ENCODE data around the gene CD38.

CD38 gene

DNA sequence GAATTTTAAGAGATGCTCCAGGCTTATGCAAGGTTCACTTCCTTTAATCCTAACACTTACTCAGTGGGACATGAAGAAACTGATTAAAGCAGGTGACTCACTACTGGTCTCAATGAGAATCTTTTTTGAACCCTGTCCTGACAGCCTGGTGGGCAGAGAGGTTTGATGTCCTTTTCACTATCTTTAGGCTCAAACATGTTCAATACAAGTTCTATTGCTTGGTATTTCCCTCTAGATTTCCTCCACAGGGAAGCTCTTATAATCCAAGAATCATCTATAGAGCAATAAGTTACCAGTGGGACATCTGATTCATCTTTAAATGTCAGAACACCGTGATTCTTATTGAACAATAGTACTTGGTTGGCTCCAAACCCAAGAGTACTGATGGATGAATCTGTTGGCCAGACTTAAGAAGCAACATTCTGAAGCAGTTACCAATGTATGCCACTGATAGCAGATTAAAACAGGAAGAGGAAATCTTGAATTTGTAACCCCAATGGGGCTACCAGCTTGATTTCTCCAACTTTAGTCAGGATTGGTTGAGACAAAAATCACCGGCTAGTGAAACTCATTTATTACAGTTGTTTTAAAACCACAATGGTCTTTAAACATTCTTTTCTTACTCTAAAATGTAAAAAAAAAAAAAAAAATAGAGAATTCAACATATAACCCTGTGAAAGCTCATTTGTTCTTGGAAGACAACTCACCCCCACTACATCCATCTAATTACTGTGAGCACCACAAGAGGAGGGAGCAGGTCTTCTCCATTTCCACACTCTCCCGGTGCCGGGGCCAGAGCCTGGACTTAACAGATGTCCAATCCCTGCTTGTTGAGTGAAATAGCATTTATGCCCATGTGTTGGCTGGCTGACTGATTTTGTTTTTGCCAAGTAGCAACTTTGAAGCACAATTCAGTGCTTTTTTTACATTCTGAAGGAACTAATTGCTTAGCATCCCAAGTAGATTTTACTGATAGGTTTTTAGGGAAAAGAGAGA, 117.1 kb downstream of the CD38 start:
- no peak overlapping the region for H3K27ac ChIP-seq

DNA sequence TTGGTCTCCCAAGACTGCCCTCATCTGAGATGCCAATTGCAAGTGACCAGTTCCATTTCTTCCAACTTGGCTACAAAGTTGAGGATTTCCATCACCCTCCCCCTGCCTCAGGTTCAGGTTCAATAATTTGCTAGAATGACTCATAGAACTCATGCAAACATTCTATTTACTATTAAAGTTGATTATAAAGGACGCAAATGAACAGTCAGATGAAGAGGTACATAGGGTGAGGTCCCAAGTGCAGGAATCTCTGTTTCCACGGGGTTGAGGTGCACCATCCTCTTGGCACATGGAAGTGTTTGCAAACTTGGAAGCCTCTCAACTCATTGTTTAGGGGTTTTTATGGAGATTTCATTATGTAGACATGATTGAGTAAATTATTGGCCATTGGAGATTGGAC, 119.4 kb downstream of the CD38 start:
- H3K27ac ChIP-seq, result no peak overlapping the region
- TF ChIP-seq CTCF (IDR thresholded peaks at IDR 0.05), result no peak

More for the DNA sequence above, 117.1 kb downstream of the CD38 start:
- TF ChIP-seq CTCF (IDR thresholded peaks at IDR 0.05), result no peak
- no peak for TF ChIP-seq ZFX (IDR thresholded peaks at IDR 0.05; ENCODE audit: borderline replicate concordance)

GRCh38 chr4:15898902-15899301, 120.8 kb downstream of the CD38 start:
- no peak for TF ChIP-seq CTCF (IDR thresholded peaks at IDR 0.05)
- H3K27ac ChIP-seq, result no peak overlapping the region

DNA sequence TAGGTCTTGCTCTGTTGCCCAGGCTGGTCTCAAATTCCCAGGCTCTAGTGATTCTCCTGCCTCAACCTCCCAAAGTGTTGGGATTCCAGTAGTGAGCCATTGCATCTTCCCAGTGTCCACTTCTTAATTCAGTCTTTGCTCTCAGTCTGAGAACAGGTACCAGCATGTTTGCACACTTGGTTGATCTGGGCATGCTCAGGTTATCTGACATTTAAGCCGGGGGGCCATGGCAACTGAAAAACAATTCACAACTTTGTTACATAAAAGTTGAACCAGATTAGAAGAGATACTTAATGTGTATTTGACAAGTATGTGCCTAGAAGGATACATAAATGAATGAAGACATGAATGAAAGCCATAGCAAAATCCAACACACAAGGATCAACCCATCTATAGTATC, 121.4 kb downstream of the CD38 start:
- no peak overlapping the region for H3K27ac ChIP-seq
- TF ChIP-seq CTCF (IDR thresholded peaks at IDR 0.05), result no peak
- TF ChIP-seq ZFX (IDR thresholded peaks at IDR 0.05; ENCODE audit: borderline replicate concordance), result no peak

- H3K27ac ChIP-seq, result no peak overlapping the region
- TF ChIP-seq ZFX (IDR thresholded peaks at IDR 0.05; ENCODE audit: borderline replicate concordance) (no peak), CTCF (IDR thresholded peaks at IDR 0.05) (no peak)
Observed at GRCh38 chr4:15901007-15901406, 122.9 kb downstream of the CD38 start.

DNA sequence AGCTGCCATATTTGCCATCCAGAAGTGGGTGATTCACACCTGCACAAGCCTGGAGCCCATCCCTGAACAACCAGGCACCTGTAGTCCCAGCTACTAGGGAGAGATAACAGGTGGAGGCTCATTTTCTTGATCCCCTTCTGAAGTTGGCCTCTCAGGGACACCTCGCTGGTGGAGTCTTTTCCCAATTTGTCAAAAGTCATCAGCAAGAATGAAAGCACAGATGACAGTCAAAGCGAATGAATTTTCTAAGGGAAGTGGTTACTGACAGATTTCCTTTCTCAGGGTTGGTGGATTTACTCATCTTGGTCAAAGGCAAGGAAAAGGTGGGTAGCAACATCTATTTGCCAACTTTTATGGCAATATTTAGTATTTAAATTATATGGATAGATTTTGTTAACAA, 123.9 kb downstream of the CD38 start:
- no peak overlapping the region for H3K27ac ChIP-seq
- no peak for TF ChIP-seq CTCF (IDR thresholded peaks at IDR 0.05)
- no peak for TF ChIP-seq ZFX (IDR thresholded peaks at IDR 0.05; ENCODE audit: borderline replicate concordance)

GRCh38 chr4:15902746-15903145, 124.6 kb downstream of the CD38 start:
- no peak for TF ChIP-seq CTCF (IDR thresholded peaks at IDR 0.05)
- no peak for TF ChIP-seq ZFX (IDR thresholded peaks at IDR 0.05; ENCODE audit: borderline replicate concordance)
- no peak overlapping the region for H3K27ac ChIP-seq

Data from 22Rv1 (cell line).